BLaER1 (cell line): ENCODE measurements around the gene VPS29.
A peak's percentile ranks its signal among the peaks of the same experiment; 100 is the strongest.

Source experiments
- H3K27ac ChIP-seq: shearing (Covaris generic); formaldehyde crosslinking; 2 replicates; pipeline ENCODE4 v1.8.1; 2022
- H3K27me3 ChIP-seq: shearing (Covaris generic); formaldehyde crosslinking; 2 replicates; pipeline ENCODE4 v1.8.1; 2022
- H3K36me3 ChIP-seq: shearing (Covaris generic); formaldehyde crosslinking; 2 replicates; pipeline ENCODE4 v1.8.1; 2022
- H3K4me1 ChIP-seq: shearing (Covaris generic); formaldehyde crosslinking; 2 replicates; pipeline ENCODE4 v1.8.1; 2022
- H3K4me2 ChIP-seq: shearing (Covaris generic); formaldehyde crosslinking; 2 replicates; pipeline ENCODE4 v1.8.1; 2022
- H3K4me3 ChIP-seq: shearing (Covaris generic); formaldehyde crosslinking; 2 replicates; pipeline ENCODE4 v1.8.1; 2022
- H3K9ac ChIP-seq: shearing (Covaris generic); formaldehyde crosslinking; 2 replicates; pipeline ENCODE4 v1.8.1; 2022
- H3K9me3 ChIP-seq: shearing (Covaris generic); formaldehyde crosslinking; 2 replicates; pipeline ENCODE4 v1.8.1; 2022
- H4K20me1 ChIP-seq: shearing (Covaris generic); formaldehyde crosslinking; 2 replicates; pipeline ENCODE4 v1.8.1; 2022
- Cebpa-rat ChIP-seq: shearing (Covaris generic); IDR thresholded peaks from 2 replicates; pipeline ENCODE4 v1.8.1; 2022

The VPS29 gene

DNA sequence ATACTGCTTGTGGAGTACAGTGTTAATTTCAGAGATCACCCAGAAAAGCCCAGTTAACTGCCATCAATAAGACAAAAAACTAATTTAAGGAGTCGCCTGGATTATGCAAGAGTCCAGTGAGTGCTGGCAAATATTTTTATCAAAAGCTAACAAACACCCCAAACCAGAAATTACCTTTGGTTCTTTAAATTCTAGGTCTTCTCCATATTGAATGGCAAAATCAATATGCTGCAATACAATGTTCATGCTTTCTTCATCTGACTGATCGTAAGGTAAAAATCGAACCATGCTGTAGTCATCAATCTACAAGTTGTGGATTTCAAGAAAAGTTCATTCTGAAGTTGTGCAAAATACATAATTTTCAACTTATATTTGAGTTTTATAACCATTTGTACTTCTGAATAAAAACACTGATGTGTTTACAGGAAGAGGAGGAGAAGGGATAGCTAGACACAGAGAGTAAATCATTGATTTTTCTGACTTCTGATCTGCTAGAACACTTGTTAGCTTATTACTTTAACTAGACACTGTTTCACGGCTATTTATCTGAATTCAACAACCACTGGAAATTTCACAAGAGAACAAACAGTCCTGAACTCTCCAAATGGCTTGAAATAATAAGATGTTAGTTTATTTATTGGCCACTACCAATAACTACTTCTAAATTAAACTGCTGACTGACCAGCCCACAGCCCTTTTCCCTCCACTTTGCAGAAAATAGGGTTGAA lies 48.2 kb downstream of the VPS29 start:
- H3K27ac ChIP-seq, result no peak overlapping the region
- no peak overlapping the region for H3K4me2 ChIP-seq
- no peak for TF ChIP-seq Cebpa-rat
- no peak overlapping the region; the same call in 1 of the 2 replicates for H3K9ac ChIP-seq
- H3K36me3 ChIP-seq, result peaks cover 64% of the 10 kb centered on the region
- H3K4me1 ChIP-seq, result peaks cover 47% of the 10 kb centered on the region
- no peaks in the 10 kb centered on the region for H3K9me3 ChIP-seq
- peaks cover 9% of the 10 kb centered on the region for H4K20me1 ChIP-seq
- no peaks in the 10 kb centered on the region for H3K27me3 ChIP-seq
- no peak overlapping the region for H3K4me3 ChIP-seq

DNA sequence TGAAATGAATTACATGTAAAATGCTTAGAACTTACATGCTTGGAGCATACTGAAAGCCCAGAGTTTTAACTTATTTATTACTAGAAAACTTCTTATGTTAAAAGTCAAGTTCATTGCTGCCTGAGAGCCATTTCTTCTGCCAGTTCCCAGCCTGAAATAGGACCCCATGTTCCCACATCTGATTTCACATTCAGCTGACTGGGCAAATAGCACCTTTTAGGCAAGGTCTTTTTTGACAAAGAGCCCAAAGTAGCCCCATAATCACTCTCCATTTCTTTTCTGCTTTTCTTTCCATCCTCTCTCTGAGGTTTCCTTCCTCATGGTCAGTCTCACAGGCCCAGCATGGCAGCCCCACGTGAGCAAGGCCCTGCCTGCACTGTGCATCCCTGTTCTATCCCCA lies 50.6 kb downstream of the VPS29 start:
- Histone ChIP-seq H3K36me3 (peaks cover 65% of the 10 kb centered on the region), H3K9ac (no peak overlapping the region), H3K27ac (no peak overlapping the region)

DNA sequence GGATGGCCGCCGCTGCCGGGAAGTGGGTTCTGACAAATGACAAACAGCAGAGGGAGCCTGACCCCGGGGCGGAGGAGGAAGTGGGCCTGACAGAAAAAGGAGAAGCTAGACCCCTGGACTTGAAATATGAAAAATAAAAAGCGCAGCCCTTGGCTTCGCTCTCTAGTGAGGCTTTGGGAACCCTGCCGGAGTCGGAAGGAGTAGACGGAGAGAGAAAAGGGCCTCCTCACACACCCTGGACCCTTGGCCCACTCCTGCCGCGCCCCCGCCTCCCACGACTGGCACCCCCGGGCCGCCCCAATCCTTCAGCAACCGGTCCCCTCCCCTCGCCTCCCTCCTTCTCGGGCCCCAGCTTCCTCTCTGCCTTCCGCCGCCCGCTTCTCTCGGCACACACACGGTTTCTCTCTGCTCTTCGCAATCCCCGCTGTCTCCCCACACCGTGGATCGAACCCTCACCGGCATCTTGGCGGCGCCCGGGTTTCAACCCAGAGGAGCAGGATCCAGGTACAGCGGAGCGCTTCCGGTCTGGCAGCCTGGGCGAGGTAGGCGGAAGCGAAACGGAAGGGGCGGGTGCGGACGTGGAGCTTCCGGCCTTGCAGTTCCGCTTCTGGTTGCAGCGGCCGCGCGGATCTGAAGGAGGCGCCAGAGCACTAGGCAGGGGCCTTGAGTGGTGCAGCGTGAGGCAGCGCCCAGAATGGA lies 52.0 kb downstream of the VPS29 start, which contains the start of gene ARPC3:
Gene ARPC3 (minus strand): TSS at position 539 of the 699 bp plus-strand sequence. CDS start 77 bp downstream, at position 462.
- Histone ChIP-seq H4K20me1 (peaks cover 46% of the 10 kb centered on the region), H3K4me2 (peak within 1 kb of the TSS; percentile 93), H3K27ac (peak within 1 kb of the TSS; percentile 98), H3K4me1 (peaks cover 31% of the 10 kb centered on the region), H3K9ac (peak within 1 kb of the TSS; percentile 97), H3K4me3 (peak within 1 kb of the TSS; percentile 86), H3K9me3 (no peaks in the 10 kb centered on the region), H3K36me3 (peaks cover 68% of the 10 kb centered on the region), H3K27me3 (no peaks in the 10 kb centered on the region)
- no peak for TF ChIP-seq Cebpa-rat

More for the DNA sequence above, 50.6 kb downstream of the VPS29 start:
- no peaks in the 10 kb centered on the region for H3K27me3 ChIP-seq
- H4K20me1 ChIP-seq, result peaks cover 32% of the 10 kb centered on the region
- H3K4me1 ChIP-seq, result peaks cover 44% of the 10 kb centered on the region
- no peaks in the 10 kb centered on the region for H3K9me3 ChIP-seq
- TF ChIP-seq Cebpa-rat, result no peak
- H3K4me2 ChIP-seq, result no peak overlapping the region
- H3K4me3 ChIP-seq, result no peak overlapping the region

DNA sequence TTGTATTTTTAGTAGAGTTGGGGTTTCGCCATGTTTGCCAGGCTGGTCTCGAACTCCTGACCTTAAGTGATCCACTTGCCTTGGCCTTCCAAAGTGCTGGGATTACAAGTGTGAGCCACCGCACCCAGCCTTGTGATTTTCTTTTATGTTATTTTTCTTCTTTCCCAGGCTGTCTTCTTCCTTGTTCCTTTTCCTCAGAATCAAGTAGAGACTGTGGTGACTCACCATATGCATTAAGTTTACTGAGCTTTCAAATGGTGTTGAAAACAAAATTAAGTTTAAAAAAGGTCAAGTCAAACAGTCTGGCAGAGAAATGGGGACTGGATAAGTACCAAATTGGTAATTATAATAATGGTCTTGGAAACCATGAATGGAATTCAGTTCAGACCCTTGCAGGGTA lies 57.5 kb downstream of the VPS29 start:
- Histone ChIP-seq H3K9me3 (no peaks in the 10 kb centered on the region), H3K27me3 (no peaks in the 10 kb centered on the region), H3K4me3 (no peak overlapping the region), H3K4me2 (no peak overlapping the region), H3K4me1 (peaks cover 23% of the 10 kb centered on the region), H3K27ac (no peak overlapping the region), H3K36me3 (peaks cover 89% of the 10 kb centered on the region), H3K9ac (no peak overlapping the region), H4K20me1 (peaks cover 85% of the 10 kb centered on the region)
- no peak for TF ChIP-seq Cebpa-rat
